Spleen (tissue), 7 donors: ENCODE measurements around the gene ADAD2.

ENCODE experiments used
- POLR2A ChIP-seq, 3 donors: fragments of 450-650 bp; IDR thresholded peaks; one replicate each; pipeline ENCODE4 v1.5.1; 2017; ENCODE audit warnings: antibody characterized with exemption in 3 of 3, mild to moderate bottlenecking in 1 of 3
- POLR2AphosphoS5 ChIP-seq, 3 donors: sonication (generic); formaldehyde crosslinking; IDR thresholded peaks; one replicate each; pipeline ENCODE4 v1.5.1; 2017; ENCODE audit warnings: antibody characterized with exemption in 3 of 3
- TF ChIP-seq, protein P1 (sequence below), 11 experiments: fragments of 200-600 bp in 7 of 11; fragments of 450-650 bp in 4 of 11; sonication (generic) in 4 of 11; IDR thresholded peaks in 8 of 11; conservative IDR thresholded peaks in 3 of 11; 1 replicate in 7 of 11; 2 replicates in 4 of 11; pipeline versions ENCODE4 v1.4.0 to v1.8.0; 2016 to 2021; ENCODE audit warnings: antibody characterized with exemption in 11 of 11, inconsistent platforms in 4 of 11, mild to moderate bottlenecking in 1 of 11
- donor health status: DM: no; HTN: no; CAD: no; lungs with moderate emphysema.
- donor health status: DM: no; HTN: no; CAD: no.
- donor health status: DM: no; HTN: no; CAD: no.

DNA sequence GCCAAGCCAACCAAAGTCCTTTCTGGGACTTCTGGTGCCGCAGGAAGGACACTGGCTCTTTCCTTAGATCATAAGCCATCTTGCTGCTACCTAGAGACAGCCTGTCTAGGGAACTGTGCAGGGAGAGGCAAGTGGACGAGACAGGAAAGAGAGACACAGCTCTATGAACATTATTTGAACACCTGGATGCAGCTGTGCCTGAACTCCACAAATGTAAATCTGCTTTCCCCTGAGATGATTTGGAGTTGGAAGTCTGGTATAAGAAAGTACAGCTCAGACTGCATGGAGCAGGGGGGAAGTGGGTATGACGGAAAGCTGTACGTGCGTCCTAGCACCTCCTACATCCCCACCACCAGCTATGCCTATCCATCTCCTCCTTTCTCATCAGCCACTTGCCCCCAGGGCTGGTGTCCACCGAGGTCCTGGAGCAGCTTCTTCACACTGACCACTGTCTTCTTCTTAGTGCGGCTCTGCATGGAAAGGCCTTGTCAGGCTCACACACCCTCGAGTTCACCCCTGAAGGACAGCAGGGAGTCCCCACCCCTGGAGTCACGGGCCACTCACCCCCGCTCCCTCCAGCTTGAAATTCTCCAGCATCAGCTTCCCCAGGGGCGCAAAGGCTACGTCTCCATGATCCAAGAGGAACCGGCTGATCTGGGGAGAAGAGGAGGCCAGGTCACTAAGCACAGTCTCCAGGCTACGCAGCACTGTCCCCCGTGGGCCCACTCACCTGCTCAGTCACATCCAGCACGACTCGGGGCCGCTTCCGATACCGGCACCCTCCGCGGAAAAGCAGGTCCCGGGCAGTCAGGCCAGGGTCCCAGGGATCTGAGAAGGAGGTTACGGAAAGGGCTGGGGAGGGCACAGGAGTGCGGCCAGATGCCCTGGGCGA, 8.0 kb upstream of the ADAD2 start:
- TF ChIP-seq, protein P1, sequence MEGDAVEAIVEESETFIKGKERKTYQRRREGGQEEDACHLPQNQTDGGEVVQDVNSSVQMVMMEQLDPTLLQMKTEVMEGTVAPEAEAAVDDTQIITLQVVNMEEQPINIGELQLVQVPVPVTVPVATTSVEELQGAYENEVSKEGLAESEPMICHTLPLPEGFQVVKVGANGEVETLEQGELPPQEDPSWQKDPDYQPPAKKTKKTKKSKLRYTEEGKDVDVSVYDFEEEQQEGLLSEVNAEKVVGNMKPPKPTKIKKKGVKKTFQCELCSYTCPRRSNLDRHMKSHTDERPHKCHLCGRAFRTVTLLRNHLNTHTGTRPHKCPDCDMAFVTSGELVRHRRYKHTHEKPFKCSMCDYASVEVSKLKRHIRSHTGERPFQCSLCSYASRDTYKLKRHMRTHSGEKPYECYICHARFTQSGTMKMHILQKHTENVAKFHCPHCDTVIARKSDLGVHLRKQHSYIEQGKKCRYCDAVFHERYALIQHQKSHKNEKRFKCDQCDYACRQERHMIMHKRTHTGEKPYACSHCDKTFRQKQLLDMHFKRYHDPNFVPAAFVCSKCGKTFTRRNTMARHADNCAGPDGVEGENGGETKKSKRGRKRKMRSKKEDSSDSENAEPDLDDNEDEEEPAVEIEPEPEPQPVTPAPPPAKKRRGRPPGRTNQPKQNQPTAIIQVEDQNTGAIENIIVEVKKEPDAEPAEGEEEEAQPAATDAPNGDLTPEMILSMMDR (IDR thresholded peaks at IDR 0.05 in 8 of 11, conservative IDR thresholded peaks at IDR 0.05 in 3 of 11): no peak
- TF ChIP-seq POLR2A (IDR thresholded peaks at IDR 0.05) (no peak), POLR2AphosphoS5 (IDR thresholded peaks at IDR 0.05) (peak in 1 of 3 donors; percentile 27)
